ENCODE results near the gene SEC22A. TPM values are rescaled to one million over a fixed set of nuclear protein-coding genes. Genes with fewer than 3 reads are reported as not detected.

The SEC22A gene
- total RNA-seq, 1 donor from 2014 or later = 15.4 TPM

GRCh38 chr3:123283657-123284398 lies 82.1 kb downstream of the SEC22A start:
- H3K36me3 Mint-ChIP-seq (ENCODE audit: low read depth) = no peaks in the 10 kb centered on the region
- H3K9me3 Mint-ChIP-seq = no peaks in the 10 kb centered on the region
- H3K4me1 Mint-ChIP-seq = no peaks in the 10 kb centered on the region
- no peak for TF ChIP-seq CTCF (conservative IDR thresholded peaks at IDR 0.05)
- H3K4me3 Mint-ChIP-seq = no peak overlapping the region
- H3K27ac Mint-ChIP-seq (ENCODE audit: unreplicated experiment) = no peak overlapping the region
- no peaks in the 10 kb centered on the region for H3K27me3 Mint-ChIP-seq (ENCODE audit: low read depth)
- DNase-seq (ENCODE audit: low read depth, low spot score) = no peak

- H3K9me3 Mint-ChIP-seq = no peaks in the 10 kb centered on the region
- no peak for DNase-seq (ENCODE audit: low read depth, low spot score)
- no peaks in the 10 kb centered on the region for H3K4me1 Mint-ChIP-seq
- no peak for TF ChIP-seq CTCF (conservative IDR thresholded peaks at IDR 0.05)
- no peaks in the 10 kb centered on the region for H3K36me3 Mint-ChIP-seq (ENCODE audit: low read depth)
- no peaks in the 10 kb centered on the region for H3K27me3 Mint-ChIP-seq (ENCODE audit: low read depth)
- H3K4me3 Mint-ChIP-seq = no peak overlapping the region
- H3K27ac Mint-ChIP-seq (ENCODE audit: unreplicated experiment) = no peak overlapping the region
Observed at GRCh38 chr3:123284399-123285010, 82.8 kb downstream of the SEC22A start.

DNA sequence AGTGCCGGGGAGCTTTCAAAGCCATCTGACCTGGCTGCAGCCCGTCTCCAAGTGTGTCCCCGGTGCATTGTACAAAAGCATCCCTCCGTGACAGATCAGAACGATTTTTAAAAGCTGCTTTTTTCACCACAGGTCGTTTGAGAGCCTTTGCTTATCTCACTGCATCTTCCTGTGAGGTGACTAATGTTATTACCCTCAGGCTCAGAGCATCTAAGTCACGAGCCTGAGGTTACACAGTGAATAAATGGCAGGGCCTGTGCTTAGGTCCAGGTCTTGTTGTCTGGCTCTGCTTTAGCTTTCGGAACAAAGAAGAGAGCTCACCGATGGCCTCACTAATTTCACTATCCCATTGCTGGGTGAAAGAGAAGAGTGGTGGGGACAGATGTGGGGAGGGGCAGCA lies 83.3 kb downstream of the SEC22A start:
- no peak for TF ChIP-seq CTCF (conservative IDR thresholded peaks at IDR 0.05)
- Mint-ChIP-seq H3K27me3 (ENCODE audit: low read depth) (no peaks in the 10 kb centered on the region), H3K4me1 (no peaks in the 10 kb centered on the region), H3K36me3 (ENCODE audit: low read depth) (no peaks in the 10 kb centered on the region), H3K27ac (ENCODE audit: unreplicated experiment) (no peak overlapping the region), H3K4me3 (no peak overlapping the region), H3K9me3 (no peaks in the 10 kb centered on the region)
- DNase-seq (ENCODE audit: low read depth, low spot score) = no peak

GRCh38 chr3:123285479-123285878 lies 83.7 kb downstream of the SEC22A start:
- H3K36me3 Mint-ChIP-seq (ENCODE audit: low read depth) = no peaks in the 10 kb centered on the region
- no peak for TF ChIP-seq CTCF (conservative IDR thresholded peaks at IDR 0.05)
- H3K9me3 Mint-ChIP-seq = no peaks in the 10 kb centered on the region
- H3K27me3 Mint-ChIP-seq (ENCODE audit: low read depth) = no peaks in the 10 kb centered on the region
- no peaks in the 10 kb centered on the region for H3K4me1 Mint-ChIP-seq
- DNase-seq (ENCODE audit: low read depth, low spot score) = no peak
- no peak overlapping the region for H3K27ac Mint-ChIP-seq (ENCODE audit: unreplicated experiment)
- no peak overlapping the region for H3K4me3 Mint-ChIP-seq

DNA sequence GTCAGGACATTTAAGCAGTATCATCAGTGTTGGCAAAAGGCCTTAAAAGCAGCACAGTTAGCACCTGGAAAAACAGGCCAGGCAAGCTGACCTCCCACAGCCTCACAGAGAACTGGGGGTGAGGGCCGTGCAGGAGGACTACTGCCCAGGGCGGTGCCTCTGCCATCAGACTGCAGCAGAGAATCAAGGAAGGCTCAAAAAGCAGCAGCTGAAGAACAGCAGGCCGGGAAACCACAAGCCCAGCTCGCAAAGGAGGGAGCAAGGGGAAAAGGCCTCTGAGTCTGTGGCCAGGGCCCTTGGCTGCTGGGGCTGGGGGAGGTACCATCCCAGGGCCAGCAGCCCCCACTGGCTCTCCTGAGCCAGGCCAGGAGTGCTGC lies 84.2 kb downstream of the SEC22A start:
- no peaks in the 10 kb centered on the region for H3K36me3 Mint-ChIP-seq (ENCODE audit: low read depth)
- H3K4me1 Mint-ChIP-seq = no peaks in the 10 kb centered on the region
- no peak overlapping the region for H3K27ac Mint-ChIP-seq (ENCODE audit: unreplicated experiment)
- no peak for TF ChIP-seq CTCF (conservative IDR thresholded peaks at IDR 0.05)
- H3K4me3 Mint-ChIP-seq = no peak overlapping the region
- no peaks in the 10 kb centered on the region for H3K27me3 Mint-ChIP-seq (ENCODE audit: low read depth)
- H3K9me3 Mint-ChIP-seq = no peaks in the 10 kb centered on the region
- no peak for DNase-seq (ENCODE audit: low read depth, low spot score)
